Fibroblast of the aortic adventitia (primary cell): Measurements from ENCODE around the gene CCT4. TPM values are rescaled to one million over a fixed set of nuclear protein-coding genes. Genes with fewer than 3 reads are reported as not detected.

Experiments
- DNase-seq: peaks from one replicate; pipeline ENCODE4 v3.0.0-alpha.2; 2010; ENCODE audit warnings: low read depth
- H3K4me3 ChIP-seq: 2 replicates; pipeline ENCODE4 v1.5.1; 2011; ENCODE audit warnings: low read depth, mild to moderate bottlenecking, control low read depth, low read length, moderate library complexity
- total RNA-seq: library from RNA; depleted of rRNA; stranded (reverse); fragments of >200 nt; gene quantifications from 2 replicates; pipeline ENCODE4 v1.2.3, GENCODE V29; 2012; ENCODE audit warnings: low replicate concordance
- TF ChIP-seq, protein P1 (sequence below): IDR thresholded peaks from 2 replicates; pipeline ENCODE4 v1.5.1; 2011; ENCODE audit warnings: mild to moderate bottlenecking, low read length, control low read depth, inconsistent platforms; ENCODE audit not compliant: insufficient read depth

CCT4 gene
- total RNA-seq, 1 donor: 145 TPM

DNA sequence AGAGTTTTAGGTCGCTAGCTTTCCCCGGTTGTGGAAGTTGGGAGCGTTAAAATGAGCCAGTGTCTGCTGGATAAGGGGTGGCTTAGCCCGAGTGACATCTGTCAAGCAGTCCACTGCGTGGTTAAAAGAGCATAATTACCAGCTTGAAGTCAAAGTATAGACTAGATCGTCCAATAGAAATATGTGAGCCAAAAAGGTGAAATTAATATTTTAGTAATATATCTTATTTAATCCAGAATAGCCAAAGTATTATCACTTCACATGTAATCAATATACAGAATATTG, 17.7 kb upstream of the CCT4 start:
- peak overlapping the region; percentile 95 for H3K4me3 ChIP-seq
- TF ChIP-seq, protein P1, sequence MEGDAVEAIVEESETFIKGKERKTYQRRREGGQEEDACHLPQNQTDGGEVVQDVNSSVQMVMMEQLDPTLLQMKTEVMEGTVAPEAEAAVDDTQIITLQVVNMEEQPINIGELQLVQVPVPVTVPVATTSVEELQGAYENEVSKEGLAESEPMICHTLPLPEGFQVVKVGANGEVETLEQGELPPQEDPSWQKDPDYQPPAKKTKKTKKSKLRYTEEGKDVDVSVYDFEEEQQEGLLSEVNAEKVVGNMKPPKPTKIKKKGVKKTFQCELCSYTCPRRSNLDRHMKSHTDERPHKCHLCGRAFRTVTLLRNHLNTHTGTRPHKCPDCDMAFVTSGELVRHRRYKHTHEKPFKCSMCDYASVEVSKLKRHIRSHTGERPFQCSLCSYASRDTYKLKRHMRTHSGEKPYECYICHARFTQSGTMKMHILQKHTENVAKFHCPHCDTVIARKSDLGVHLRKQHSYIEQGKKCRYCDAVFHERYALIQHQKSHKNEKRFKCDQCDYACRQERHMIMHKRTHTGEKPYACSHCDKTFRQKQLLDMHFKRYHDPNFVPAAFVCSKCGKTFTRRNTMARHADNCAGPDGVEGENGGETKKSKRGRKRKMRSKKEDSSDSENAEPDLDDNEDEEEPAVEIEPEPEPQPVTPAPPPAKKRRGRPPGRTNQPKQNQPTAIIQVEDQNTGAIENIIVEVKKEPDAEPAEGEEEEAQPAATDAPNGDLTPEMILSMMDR: no peak
- no peak for DNase-seq

DNA sequence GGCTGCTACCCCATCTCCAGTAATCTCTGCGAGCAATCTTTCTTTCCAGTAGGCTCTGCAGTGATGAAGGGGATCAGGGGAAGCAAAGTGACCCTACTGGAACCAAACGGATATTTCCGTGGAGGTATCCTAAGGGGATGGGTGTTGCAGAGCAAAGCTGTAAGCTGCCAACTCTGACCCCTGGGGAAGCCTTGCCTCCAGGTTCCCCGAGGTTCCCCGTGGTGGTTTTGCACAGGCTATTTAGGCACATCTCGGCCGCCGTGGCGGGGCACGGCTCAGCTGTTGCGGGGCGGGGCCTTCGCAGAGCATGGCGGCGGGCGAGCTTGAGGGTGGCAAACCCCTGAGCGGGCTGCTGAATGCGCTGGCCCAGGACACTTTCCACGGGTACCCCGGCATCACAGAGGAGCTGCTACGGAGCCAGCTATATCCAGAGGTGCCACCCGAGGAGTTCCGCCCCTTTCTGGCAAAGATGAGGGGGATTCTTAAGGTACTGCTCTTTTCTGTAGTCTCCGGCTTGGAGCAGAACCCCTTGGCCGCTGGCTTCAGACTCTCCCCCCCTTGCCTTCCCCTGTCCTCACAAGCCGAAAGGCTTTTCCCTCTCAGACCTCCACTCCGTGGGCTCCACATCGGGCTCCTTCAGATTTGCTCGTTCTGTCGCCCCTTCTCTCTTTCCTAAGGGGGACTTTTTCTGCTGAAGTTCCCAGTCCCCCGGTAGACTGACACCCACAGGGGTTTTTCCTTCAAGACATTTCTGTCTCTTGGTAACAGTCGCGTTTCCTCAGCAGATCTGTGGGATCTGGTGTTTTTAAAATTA, 17.1 kb upstream of the CCT4 start, which contains the start of gene COMMD1:
COMMD1 (plus strand) TSS at position 303 of the 814 bp plus-strand sequence; CDS start at position 308, 5 bp downstream.
- TF ChIP-seq, protein P1: no peak
- peak; percentile 60 for DNase-seq
- peak within 1 kb of the TSS; percentile 95 for H3K4me3 ChIP-seq

DNA sequence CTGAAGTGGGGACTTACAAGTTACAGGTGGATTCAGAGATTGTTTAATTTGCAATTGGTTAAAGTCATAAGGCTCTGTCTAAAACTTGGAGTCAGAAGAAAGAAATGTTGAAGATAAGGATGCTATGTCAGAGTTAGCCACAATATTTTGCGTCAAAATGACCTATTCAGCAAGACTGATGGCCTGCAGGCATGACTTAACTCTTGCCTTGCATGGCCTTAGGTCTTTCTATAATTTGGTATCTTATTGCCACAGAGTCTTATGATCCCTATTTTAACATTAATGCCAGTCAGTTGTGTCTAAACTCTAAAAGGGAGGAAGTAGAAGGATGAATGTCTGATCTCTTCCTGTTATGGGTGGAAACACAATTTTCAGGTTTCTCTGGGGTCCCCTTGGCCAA, 11.8 kb upstream of the CCT4 start:
- DNase-seq: no peak
- TF ChIP-seq, protein P1: no peak
- no peak overlapping the region for H3K4me3 ChIP-seq

DNA sequence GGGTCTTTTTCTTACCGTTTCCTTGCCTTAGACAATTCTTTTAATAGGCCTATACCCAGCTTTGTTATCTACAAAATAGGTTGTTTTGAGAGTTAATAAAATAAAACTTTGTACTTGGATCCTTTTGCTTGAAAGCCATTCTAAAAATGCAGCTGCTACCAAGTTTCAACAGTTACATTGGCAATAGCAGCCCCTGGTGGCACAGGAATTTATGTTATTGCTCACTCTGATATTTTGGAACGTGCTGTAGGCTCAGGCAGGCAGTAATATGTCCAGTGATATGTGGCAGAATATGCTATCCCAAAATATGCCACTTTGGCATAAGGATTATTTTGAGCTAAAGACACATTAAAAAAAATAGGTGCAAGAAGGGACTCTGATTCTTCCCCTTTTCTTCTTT, 10.4 kb upstream of the CCT4 start:
- H3K4me3 ChIP-seq: no peak overlapping the region
- peak; percentile 37 for DNase-seq

DNA sequence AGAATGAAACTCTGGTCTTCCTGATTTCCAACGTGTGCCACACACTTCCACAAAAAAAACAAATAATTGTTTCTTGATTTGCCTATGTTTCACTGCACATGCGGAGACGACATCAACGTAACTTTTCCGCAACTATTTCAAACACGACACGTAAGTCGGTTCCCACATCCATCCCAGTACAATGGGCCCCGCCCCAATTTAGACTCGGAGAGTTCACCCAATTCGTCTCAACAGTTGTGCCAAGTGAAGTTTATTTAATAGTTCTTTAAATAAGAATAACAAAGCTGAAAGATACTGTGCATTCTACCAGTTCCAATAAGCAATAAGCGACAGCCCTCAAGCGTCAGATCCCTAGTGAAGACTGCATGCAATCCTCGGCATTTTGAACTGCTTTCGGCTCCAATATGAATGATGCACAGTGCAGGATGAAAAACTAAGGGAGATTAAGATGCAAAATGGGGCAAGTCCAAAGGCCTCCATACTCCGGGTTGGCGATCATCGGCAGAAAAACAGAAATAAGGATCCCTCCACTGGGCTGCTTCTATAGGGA, 664 bp downstream of the CCT4 start:
- TF ChIP-seq, protein P1: no peak
- peak; percentile 49 for DNase-seq
- peak overlapping the region; percentile 79 for H3K4me3 ChIP-seq

More for the DNA sequence above, 10.4 kb upstream of the CCT4 start:
- TF ChIP-seq, protein P1: peak; percentile 60

DNA sequence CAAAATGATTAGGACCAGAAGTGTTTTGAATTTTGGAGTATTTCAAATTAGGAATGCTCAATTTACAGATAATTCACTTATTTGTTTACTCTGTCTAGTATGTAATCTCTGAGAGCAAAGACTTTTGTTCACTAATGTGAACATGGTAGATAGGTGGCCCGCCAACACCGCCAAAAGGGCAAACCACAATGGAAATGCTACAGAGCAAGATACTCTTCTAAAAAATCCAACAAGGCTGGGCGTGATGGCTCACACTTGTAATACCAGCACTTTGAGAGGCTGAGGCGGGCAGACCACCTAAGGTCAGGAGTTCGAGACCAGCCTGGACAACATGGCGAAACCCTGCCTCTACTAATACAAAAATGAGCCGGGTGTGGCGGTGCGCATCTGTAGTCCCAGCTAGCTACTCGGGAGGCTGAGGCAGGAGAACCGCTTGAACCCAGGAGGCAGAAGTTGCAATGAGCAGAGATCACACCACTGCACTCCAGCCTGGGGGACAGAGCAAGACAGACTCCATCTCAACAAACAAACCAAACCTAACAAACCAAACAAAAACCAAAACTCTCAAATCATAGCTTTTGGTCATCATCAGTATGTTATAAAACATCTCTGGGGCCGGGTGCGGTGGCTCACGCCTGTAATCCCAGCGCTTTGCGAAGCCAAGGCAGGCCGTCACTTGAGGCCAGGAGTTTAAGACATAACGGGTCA, 2.4 kb downstream of the CCT4 start:
- TF ChIP-seq, protein P1: no peak
- no peak for DNase-seq
- H3K4me3 ChIP-seq: peak overlapping the region; percentile 39
